Neural cell (in vitro differentiated cells): ENCODE measurements around the gene TIE1. TPM values are rescaled to one million over a fixed set of nuclear protein-coding genes. Genes with fewer than 3 reads are reported as not detected.

Experiments used
- H2AFZ ChIP-seq: fragments of 200-600, 300-800 bp; sonication (generic), shearing (Covaris generic); 2 replicates; pipeline ENCODE4 v1.6.0; 2014; ENCODE audit warnings: low read depth, mild to moderate bottlenecking, antibody characterized with exemption, low read length, moderate library complexity
- H3F3A ChIP-seq: fragments of 200-600 bp; shearing (Covaris generic); 2 replicates; pipeline ENCODE4 v1.6.1; 2016; ENCODE audit warnings: mild to moderate bottlenecking, moderate library complexity, mixed read lengths, antibody characterized with exemption, low read length; ENCODE audit not compliant: insufficient read depth, poor library complexity, severe bottlenecking
- H3K27ac ChIP-seq: fragments of 200-600, 300-800 bp; sonication (generic), shearing (Covaris generic); 2 replicates; pipeline ENCODE4 v1.5.1; 2014; ENCODE audit warnings: mild to moderate bottlenecking, low read length, moderate library complexity
- H3K27me3 ChIP-seq: fragments of 300-800, 200-600 bp; sonication (generic), shearing (Covaris generic); 2 replicates; pipeline ENCODE4 v1.6.0; 2014; ENCODE audit warnings: mild to moderate bottlenecking, low read depth, low read length, moderate library complexity; ENCODE audit not compliant: insufficient read depth
- H3K36me3 ChIP-seq: fragments of 300-800, 200-600 bp; sonication (generic), shearing (Covaris generic); 2 replicates; pipeline ENCODE4 v1.5.1; 2014; ENCODE audit warnings: mild to moderate bottlenecking, antibody characterized with exemption, low read length, moderate library complexity; ENCODE audit not compliant: insufficient read depth
- H3K4me2 ChIP-seq: fragments of 300-800, 200-600 bp; sonication (generic), shearing (Covaris generic); 2 replicates; pipeline ENCODE4 v1.6.0; 2014; ENCODE audit warnings: mild to moderate bottlenecking, low read length
- H3K4me3 ChIP-seq: fragments of 300-800, 200-600 bp; sonication (generic), shearing (Covaris generic); 2 replicates; pipeline ENCODE4 v1.5.1; 2014; ENCODE audit warnings: mild to moderate bottlenecking, low read length, moderate library complexity
- H3K79me2 ChIP-seq: fragments of 200-600 bp; shearing (Covaris generic); replicated peaks from 2 replicates; pipeline ENCODE4 v1.6.0; 2014; ENCODE audit warnings: mild to moderate bottlenecking, low read length, moderate library complexity; ENCODE audit not compliant: insufficient read depth
- H3K9ac ChIP-seq: fragments of 300-800, 200-600 bp; sonication (generic), shearing (Covaris generic); 2 replicates; pipeline ENCODE4 v1.6.1; 2016; ENCODE audit warnings: mild to moderate bottlenecking, low read length, mixed read lengths
- H3K9me2 ChIP-seq: fragments of 200-600 bp; shearing (Covaris generic); 2 replicates; pipeline ENCODE4 v1.6.1; 2016; ENCODE audit warnings: mild to moderate bottlenecking, low read length, mixed read lengths; ENCODE audit not compliant: insufficient read depth
- H3K9me3 ChIP-seq: fragments of 200-600, 300-800 bp; sonication (generic), shearing (Covaris generic); 2 replicates; pipeline ENCODE4 v1.6.1; 2016; ENCODE audit warnings: mild to moderate bottlenecking, mixed run types, low read length, moderate library complexity, mixed read lengths
- H4K20me1 ChIP-seq: fragments of 200-600 bp; shearing (Covaris generic); 2 replicates; pipeline ENCODE4 v1.6.1; 2016; ENCODE audit warnings: mild to moderate bottlenecking, mixed run types; ENCODE audit not compliant: insufficient read depth
- CTCF ChIP-seq: fragments of 450-650 bp; IDR thresholded peaks from 2 replicates; pipeline ENCODE4 v1.5.1; 2014; ENCODE audit warnings: antibody characterized with exemption, mild to moderate bottlenecking, moderate library complexity; ENCODE audit not compliant: poor library complexity, severe bottlenecking
- EP300 ChIP-seq: fragments of 450-650 bp; conservative IDR thresholded peaks from 2 replicates; pipeline ENCODE4 v1.6.1; 2014; ENCODE audit warnings: antibody characterized with exemption, mild to moderate bottlenecking, moderate library complexity; ENCODE audit not compliant: poor library complexity, severe bottlenecking
- EZH2 ChIP-seq: fragments of 200-600, 300-800 bp; shearing (Covaris generic), sonication (generic); IDR thresholded peaks from 2 replicates; pipeline ENCODE4 v1.6.1; 2014; ENCODE audit warnings: antibody characterized with exemption, low read length, borderline replicate concordance, mild to moderate bottlenecking; ENCODE audit not compliant: insufficient read depth, poor library complexity, severe bottlenecking
- MXI1 ChIP-seq: fragments of 450-650 bp; conservative IDR thresholded peaks from 2 replicates; pipeline ENCODE4 v1.6.1; 2014; ENCODE audit warnings: antibody characterized with exemption, mild to moderate bottlenecking; ENCODE audit not compliant: poor library complexity, severe bottlenecking
- POLR2AphosphoS5 ChIP-seq: IDR thresholded peaks from 2 replicates; pipeline ENCODE4 v1.6.1; 2012
- RAD21 ChIP-seq: fragments of 450-650 bp; conservative IDR thresholded peaks from 2 replicates; pipeline ENCODE4 v1.6.1; 2014; ENCODE audit warnings: antibody characterized with exemption, mild to moderate bottlenecking, moderate library complexity
- SMC3 ChIP-seq: fragments of 450-650 bp; conservative IDR thresholded peaks from 2 replicates; pipeline ENCODE4 v1.6.1; 2014; ENCODE audit warnings: antibody characterized with exemption, mild to moderate bottlenecking, moderate library complexity; ENCODE audit not compliant: poor library complexity
- TAF1 ChIP-seq: IDR thresholded peaks from 2 replicates; pipeline ENCODE4 v1.6.1; 2012; ENCODE audit warnings: low read depth
- polyA plus RNA-seq: library from polyadenylated mRNA; depleted of rRNA; stranded (reverse); fragments of >200 nt; gene quantifications from 2 replicates; pipeline ENCODE4 v1.2.3, GENCODE V29; 2014
- TF ChIP-seq, protein P1 (sequence below): IDR thresholded peaks from 2 replicates; pipeline ENCODE4 v1.6.1; 2012; ENCODE audit warnings: borderline replicate concordance

The TIE1 gene
- polyA plus RNA-seq, 1 donor from 2014 or later, result not detected

- H3K9me2 ChIP-seq, result no peaks in the 10 kb centered on the region
- TF ChIP-seq EZH2 (no peak), EP300 (no peak), SMC3 (no peak), POLR2AphosphoS5 (no peak), RAD21 (no peak), MXI1 (no peak), TAF1 (no peak), CTCF (no peak)
- TF ChIP-seq, protein P1, sequence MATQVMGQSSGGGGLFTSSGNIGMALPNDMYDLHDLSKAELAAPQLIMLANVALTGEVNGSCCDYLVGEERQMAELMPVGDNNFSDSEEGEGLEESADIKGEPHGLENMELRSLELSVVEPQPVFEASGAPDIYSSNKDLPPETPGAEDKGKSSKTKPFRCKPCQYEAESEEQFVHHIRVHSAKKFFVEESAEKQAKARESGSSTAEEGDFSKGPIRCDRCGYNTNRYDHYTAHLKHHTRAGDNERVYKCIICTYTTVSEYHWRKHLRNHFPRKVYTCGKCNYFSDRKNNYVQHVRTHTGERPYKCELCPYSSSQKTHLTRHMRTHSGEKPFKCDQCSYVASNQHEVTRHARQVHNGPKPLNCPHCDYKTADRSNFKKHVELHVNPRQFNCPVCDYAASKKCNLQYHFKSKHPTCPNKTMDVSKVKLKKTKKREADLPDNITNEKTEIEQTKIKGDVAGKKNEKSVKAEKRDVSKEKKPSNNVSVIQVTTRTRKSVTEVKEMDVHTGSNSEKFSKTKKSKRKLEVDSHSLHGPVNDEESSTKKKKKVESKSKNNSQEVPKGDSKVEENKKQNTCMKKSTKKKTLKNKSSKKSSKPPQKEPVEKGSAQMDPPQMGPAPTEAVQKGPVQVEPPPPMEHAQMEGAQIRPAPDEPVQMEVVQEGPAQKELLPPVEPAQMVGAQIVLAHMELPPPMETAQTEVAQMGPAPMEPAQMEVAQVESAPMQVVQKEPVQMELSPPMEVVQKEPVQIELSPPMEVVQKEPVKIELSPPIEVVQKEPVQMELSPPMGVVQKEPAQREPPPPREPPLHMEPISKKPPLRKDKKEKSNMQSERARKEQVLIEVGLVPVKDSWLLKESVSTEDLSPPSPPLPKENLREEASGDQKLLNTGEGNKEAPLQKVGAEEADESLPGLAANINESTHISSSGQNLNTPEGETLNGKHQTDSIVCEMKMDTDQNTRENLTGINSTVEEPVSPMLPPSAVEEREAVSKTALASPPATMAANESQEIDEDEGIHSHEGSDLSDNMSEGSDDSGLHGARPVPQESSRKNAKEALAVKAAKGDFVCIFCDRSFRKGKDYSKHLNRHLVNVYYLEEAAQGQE, result no peak
- H3K36me3 ChIP-seq, result no peaks in the 10 kb centered on the region
- no peaks in the 10 kb centered on the region for H4K20me1 ChIP-seq
- H3K27ac ChIP-seq, result no peak within 1 kb of the TSS
- H3K9me3 ChIP-seq, result no peaks in the 10 kb centered on the region
- H3K4me3 ChIP-seq, result no peak within 1 kb of the TSS
- no peaks in the 10 kb centered on the region for H3K79me2 ChIP-seq
- H3K27me3 ChIP-seq, result no peaks in the 10 kb centered on the region
- no peak within 1 kb of the TSS for H2AFZ ChIP-seq
- H3K4me2 ChIP-seq, result no peak within 1 kb of the TSS
- no peak within 1 kb of the TSS for H3K9ac ChIP-seq
- H3F3A ChIP-seq, result no peaks in the 10 kb centered on the region
These were observed 36.8 kb downstream of the TIE1 start, which contains the start of gene MPL for GRCh38 chr1:43337588-43337987. TSS of gene MPL (plus strand) at chr1:43337818. CDS start at chr1:43337849, 31 bp downstream.

DNA sequence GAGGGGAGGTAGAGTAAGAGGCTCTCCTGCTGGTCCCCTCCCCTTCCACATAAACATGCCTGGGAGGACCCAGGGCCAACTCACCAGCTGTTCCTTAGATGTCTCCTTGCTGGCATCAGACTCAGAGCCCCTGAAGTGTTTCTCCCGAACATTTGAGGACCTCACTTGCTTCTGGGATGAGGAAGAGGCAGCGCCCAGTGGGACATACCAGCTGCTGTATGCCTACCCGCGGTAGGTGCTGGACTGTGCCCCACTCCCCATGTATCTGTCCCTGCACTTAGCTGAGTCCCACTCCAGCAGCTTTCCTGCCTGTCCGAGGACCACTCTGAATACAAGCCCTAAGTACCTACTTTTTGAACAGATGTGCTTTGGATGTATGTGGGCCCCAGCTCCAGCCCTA lies 37.2 kb downstream of the TIE1 start:
- TF ChIP-seq RAD21 (no peak), POLR2AphosphoS5 (no peak), MXI1 (no peak), SMC3 (no peak), EP300 (no peak), CTCF (no peak), EZH2 (no peak), TAF1 (no peak)
- TF ChIP-seq, protein P1, result no peak
- Histone ChIP-seq H4K20me1 (no peaks in the 10 kb centered on the region), H3K4me3 (no peak overlapping the region), H3K79me2 (no peaks in the 10 kb centered on the region), H3K9me2 (no peaks in the 10 kb centered on the region), H3K27me3 (no peaks in the 10 kb centered on the region), H3K9me3 (no peaks in the 10 kb centered on the region), H3K9ac (no peak overlapping the region), H3K36me3 (no peaks in the 10 kb centered on the region), H3K4me2 (no peak overlapping the region), H3F3A (no peaks in the 10 kb centered on the region), H2AFZ (no peak overlapping the region), H3K27ac (no peak overlapping the region)
